HG02678 (cell line): ENCODE measurements around the gene CACYBP.
"Not testable (repeated sequence)": the region's sequence is repeated elsewhere in the genome, so short reads cannot be mapped to it uniquely, and the experiment has no call there.

ENCODE experiments used
- ATAC-seq: cut with Tn5 transposase; IDR thresholded peaks from one replicate; pipeline ENCODE4 v1.9.1; 2021; ENCODE audit warnings: mild to moderate bottlenecking, moderate library complexity; ENCODE audit not compliant: unreplicated experiment

Gene CACYBP

DNA sequence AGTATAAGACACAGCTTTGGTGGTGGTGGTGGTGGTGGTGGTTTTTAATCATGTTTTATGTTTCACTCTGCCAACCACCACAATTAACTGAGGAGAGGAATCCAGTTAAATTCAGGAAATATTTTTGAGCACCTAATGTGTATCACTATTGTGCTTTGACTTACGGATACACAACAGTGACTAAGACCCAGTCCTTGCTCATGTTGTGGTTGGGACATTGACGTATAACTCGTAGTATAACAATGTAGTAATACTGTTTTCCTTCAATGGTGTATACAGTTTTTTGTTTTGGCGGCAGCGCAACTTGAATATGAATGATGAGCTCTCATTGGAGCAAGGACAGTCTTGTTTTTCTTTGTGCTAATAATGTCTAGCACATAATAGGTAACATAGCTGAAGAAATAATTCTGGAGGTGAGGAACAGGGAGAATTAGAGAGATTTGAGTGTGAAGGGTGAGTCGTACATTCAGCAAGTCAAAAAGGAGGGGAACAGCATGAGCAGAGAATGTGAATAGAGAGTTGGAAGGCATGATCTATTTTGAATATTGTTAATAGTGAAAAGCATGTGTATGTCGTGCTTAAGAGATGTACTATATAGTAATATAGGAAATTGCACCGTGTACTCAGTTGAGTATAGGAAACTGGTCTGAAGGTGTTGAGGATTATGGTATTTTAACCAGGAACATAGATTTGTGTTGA lies 5.5 kb downstream of the CACYBP start:
- no peak for ATAC-seq

DNA sequence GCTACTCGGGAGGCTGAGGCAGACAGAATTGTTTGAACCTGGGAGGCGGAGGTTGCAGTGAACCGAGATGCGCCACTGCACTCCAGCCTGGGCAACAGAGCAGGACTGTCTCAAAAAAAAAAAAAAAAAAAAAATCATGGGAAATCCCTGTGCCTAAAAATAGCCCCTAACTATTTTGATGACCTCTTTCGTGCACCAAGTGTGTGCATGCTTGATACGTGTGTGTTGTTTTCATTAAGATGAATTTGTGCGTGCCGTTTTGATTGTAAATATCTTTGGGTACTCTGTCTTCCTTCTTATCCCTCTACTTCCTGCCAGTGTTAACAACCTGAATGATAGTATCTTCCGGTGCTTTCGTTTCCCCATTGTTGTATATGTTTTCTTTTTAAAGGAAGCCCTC lies 9.8 kb downstream of the CACYBP start:
- ATAC-seq, result no peak

- no peak for ATAC-seq
Observed at GRCh38 chr1:175013445-175013844, 13.7 kb downstream of the CACYBP start.

GRCh38 chr1:175015243-175015642 lies 15.5 kb downstream of the CACYBP start:
- ATAC-seq, result no peak

DNA sequence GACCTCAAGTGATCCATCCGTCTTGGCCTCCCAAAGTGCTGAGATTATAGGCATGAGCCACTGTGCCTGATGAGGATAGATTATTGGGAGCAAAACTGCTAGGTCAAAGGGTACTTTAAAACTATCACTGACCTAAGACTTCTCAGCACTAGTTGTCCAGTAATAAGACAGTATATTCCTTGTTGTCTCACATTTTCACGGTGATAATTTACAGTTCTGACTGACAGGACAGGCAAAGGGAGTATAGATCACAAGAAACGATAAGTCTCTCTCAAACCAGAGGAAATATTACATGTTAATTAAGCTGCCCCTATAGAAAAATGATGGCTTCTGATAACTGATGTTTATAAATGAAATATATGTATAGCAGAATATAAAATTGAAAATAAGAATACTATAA lies 19.8 kb downstream of the CACYBP start:
- no peak for ATAC-seq

GRCh38 chr1:175023043-175023921 lies 23.5 kb downstream of the CACYBP start, which contains the start of gene MRPS14:
Gene MRPS14, minus strand, starts transcription at chr1:175023425. Its CDS starts 17 bp downstream, at chr1:175023408.
- peak; percentile 91 for ATAC-seq

DNA sequence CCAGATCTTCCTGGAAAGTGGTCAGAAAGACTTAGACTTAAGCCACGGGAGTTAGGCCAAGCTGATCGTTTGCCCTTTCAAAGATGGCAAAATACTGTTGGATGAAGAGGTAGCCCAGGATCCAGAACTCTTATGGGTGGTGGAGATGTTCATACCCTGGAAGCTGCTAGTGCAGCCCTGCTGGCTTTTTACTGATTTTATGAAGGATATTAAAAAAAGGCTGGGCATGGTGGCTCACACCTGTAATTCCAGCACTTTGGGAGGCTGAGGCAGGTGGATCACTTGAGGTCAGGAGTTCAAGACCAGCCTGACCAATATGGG lies 24.1 kb downstream of the CACYBP start:
- ATAC-seq, result not testable (repeated sequence)

DNA sequence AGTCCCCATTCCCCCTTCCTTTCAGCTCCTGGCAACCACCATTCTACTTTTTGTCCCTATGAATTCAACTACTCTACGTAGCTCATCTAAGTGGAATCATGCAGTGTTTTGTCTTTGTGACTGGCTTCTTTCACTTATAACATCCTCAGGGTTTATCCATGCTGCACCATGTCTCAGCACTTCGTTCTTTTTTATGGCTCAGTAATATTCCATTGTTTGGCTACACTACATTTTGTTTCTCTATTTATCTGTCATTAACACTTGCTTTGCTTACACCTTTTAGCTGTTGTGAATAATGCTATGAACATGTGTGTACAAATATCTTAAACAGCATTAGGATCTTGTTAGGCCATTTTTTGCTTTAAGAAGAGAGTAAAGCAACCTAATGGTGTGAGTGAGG lies 25.0 kb downstream of the CACYBP start:
- no peak for ATAC-seq

DNA sequence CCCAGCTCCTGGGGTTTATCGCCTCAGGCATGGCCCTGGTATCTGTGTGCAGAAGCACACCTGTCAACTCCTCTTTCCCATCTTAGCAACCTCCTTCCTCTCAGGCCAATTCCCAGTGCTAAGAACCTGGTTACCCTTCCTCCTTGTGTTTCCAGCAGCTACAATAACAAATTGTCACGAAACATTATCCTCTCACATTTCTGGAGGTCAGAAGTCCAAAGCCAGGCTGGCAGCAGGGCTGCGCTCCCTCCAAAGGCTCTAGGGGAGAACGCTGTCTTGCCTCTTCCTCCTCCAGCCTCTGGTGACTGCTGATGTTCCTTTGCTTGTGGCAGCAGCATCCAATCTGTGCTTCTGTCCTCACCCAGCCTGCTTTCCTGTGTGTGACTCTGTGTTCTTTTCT lies 34.2 kb downstream of the CACYBP start:
- ATAC-seq, result no peak

DNA sequence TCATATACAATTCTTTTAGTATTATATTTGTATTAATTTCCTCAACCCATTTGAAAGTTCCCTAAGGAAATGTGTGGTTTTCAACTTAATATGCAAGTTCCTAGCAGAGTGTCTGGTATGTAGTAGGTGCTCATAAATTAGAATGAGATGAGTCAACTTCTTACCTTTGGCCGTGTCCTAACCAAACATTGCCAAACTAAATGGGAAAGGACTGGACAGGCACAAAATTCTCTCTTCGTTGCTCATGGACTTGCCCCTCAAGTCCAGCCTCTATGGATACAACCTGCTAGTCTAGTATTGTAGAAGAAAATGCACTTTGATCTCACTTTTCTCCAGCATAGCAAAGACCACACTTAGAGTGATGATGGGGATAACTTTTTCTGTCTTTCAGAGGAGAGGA lies 35.0 kb downstream of the CACYBP start:
- no peak for ATAC-seq

GRCh38 chr1:175035865-175036264 lies 36.1 kb downstream of the CACYBP start:
- no peak for ATAC-seq

DNA sequence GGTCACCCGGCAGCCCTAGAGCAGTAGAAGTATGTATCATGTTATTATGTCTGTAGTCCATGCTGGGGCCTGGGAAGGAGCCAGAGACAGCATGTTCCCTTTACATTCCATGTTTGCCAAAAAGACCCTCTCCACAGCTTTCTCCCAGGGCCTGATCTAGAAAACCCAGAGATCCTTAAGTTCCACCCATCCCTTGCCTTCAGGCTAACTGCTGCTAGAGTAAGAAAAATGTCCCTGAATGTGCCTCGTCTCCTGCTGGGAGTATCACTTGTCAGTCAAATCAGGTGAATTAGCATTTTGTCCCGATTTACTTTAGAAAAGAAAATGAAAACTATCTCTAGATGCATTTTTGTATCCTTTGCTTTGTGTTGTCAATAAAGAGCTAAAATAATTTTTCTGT lies 36.7 kb downstream of the CACYBP start:
- no peak for ATAC-seq

DNA sequence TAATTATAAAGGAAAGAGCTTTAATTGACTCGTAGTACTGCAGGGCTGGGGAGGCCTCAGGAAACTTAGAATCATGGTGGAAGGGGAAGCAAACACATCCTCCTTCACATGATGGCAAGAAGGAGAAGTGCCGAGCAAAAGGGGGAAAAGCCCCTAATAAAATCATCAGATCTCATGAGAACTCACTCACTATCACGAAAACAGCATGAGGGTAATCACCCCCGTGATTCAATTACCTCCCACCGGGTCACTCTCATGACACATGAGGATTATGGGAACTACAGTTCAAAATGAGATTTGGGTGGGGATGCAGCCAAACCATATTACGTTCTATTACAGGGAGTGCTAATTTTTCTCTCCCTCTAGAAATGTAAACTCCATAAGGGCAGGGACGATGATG lies 37.7 kb downstream of the CACYBP start:
- ATAC-seq, result no peak

GRCh38 chr1:175040324-175040879 lies 40.7 kb downstream of the CACYBP start:
- no peak for ATAC-seq

DNA sequence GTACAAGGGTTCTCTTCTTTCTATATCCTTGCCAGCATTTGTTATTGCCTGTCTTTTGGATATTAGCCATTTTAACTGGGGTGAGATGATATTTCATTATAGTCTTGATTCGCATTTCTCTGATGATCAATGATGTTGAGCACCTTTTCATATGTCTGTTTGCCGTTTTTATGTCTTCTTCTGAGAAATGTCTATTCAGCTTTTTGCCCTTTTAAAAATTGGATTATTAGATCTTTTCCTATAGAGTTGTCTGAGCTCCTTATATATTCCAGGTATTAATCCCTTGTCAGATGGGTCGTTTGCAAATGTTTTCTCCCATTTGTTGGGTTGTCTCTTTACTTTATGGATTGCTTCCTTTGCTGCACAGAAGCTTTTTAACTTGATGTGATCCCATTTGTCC lies 42.9 kb downstream of the CACYBP start:
- no peak for ATAC-seq

DNA sequence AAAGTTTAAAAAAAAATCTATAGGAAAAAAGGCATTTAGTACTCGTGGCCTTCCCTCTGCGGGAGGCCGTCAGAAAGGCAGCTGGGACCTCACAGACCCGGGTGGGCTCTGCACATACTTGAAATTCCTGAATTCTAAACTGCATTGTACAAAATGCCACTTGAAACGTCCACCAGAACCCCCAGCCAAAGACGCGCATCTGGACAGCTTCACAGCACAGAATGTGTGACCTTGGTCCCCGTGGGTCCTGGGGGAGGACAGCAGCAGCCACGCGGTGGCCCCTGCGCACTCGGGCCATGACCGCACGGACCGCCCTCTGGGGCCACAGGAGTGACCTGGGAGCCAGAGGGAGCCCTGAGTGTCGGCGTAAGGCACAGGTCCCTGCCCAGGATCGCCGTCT lies 44.1 kb downstream of the CACYBP start:
- no peak for ATAC-seq

DNA sequence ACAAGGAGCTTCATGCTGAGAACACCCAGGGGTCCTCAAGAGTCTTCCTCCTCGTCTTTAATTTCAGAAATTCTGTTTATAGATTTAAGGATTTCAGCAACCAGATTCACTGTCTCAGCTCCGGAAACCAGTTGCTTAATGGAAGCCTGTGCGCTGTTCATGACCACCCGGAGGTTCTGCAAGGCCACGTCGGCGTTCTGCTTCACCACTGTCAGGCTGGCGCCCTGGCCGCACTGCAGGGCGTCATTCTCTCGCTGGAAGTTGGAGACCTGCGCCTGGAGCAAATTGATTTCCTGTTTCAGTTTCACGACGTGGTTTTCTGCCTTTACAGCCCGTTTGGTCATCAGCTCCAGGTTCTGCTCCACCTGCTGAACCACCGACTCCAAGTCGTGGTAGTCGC lies 44.8 kb downstream of the CACYBP start:
- not testable (repeated sequence) for ATAC-seq

DNA sequence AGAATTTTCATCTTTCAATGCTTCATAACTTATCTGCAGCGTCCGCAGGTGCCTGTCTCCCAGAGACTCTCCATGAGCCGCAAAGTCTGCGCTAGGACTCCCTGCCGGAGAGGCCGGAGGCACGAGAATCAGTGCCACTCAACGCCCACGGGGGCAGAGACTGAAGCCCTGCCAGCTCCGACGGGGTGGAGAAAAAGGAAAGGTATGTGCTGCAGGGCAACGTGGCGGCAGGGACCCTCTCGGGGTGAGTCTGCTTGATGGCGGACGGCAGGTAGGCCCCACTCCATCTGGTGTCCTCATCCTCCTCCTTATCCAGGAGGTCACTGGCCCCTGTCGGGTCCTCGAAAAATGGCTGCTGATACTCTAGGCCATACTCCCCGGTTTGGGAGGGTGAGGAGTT lies 45.4 kb downstream of the CACYBP start:
- no peak for ATAC-seq

- ATAC-seq, result no peak
Observed at GRCh38 chr1:175045519-175045918, 45.8 kb downstream of the CACYBP start.

DNA sequence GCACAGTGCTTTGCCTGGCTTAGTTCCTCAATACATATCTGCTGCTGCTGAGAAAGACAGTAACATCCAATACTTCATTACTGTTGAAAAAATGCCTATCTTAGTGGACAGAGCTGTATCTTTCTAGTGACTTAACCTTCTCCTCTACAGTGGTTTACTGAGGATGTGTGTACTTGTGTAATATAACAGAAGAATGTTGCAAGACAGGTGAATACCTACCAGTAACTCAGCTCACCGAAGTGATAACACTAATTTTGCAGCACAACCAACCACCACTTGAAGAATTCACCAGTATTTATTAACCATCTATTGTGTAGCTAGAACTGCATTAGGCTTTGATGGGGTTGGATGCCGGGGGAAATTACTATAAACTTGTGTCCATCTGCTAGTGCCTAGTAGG lies 51.2 kb downstream of the CACYBP start:
- no peak for ATAC-seq

DNA sequence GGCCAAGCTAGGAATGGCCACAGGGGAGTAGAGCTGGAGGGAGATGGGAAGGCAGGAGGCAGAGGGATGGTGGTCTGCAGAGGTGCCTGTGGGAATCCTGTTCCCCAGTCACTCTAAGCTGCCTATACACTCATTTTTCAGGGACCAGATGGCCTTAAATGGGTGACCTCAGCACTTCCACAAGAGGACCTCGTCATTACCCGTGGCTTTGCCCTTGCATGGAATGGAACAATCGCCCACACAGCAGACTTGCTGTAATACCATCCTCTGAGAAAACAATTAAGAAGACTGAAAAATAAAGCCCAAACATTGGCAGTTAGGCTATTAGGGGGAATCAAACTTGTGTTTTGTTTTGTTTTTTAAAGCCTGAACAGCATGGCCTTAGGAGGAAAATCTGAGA lies 55.0 kb downstream of the CACYBP start:
- no peak for ATAC-seq
